Stimulated activated CD4-positive, alpha-beta T cell treated with anti-CD3 and anti-CD28 coated beads, Interleukin-12 subunit alpha, Interleukin-12 subunit beta, amount 100 ng/mL, for 24 hours (primary cell): ENCODE results near the gene GRIK2.
"Not testable (repeated sequence)": the region's sequence is repeated elsewhere in the genome, so short reads cannot be mapped to it uniquely, and the experiment has no call there.

Source experiments
- DNase-seq, 2 experiments: peaks; one replicate each; pipeline ENCODE4 v3.0.0-alpha.2; 2020; ENCODE audit warnings: low read depth in 2 of 2

Gene GRIK2

DNA sequence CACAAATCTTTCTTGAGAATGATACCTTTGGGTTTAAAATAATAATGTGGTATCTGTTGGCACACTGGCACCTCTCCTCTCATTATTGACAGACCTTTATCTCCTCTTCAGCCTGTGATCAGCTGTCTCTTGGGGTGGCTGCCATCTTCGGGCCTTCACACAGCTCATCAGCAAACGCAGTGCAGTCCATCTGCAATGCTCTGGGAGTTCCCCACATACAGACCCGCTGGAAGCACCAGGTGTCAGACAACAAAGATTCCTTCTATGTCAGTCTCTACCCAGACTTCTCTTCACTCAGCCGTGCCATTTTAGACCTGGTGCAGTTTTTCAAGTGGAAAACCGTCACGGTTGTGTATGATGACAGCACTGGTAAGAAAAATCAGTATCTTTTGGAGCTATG is 232.8 kb downstream of the GRIK2 start:
- DNase-seq: no peak

DNA sequence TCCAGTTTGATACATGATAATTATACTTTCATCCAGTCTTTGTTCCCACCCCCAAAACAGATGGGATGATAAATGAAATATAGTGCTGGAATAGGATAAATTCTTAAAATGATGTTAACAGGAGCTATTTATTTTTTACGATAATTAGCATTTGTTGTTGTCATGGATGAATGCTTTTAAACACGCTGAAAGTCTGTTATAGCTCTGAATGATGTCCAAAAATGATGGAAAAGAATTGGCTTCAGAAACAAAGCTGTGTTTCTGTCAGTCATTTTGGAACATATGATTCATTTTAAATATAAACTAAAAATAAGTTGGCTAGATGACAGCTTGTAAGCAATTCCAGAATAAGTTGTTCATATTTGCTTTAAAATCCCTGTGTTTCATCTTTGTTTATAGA is 237.4 kb downstream of the GRIK2 start:
- no peak for DNase-seq

DNA sequence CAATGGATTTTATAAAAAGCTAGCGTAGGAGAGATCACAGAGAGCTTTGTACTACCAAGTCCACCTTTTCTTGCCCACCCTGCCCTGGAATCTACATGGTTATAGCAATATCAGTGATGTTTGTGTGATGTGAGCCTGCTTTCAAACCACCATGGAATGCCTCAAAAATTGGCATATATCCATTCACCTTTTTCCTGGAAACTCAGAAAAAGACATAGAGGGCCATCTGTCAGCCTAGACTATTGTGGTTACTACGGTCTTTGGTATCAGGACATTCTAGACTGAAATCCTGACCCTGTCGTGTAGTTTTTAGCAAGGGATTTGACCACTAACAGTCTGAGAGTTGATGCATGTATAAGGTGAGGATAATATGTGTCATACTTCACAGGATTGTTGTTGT is 239.6 kb downstream of the GRIK2 start:
- DNase-seq: no peak

DNA sequence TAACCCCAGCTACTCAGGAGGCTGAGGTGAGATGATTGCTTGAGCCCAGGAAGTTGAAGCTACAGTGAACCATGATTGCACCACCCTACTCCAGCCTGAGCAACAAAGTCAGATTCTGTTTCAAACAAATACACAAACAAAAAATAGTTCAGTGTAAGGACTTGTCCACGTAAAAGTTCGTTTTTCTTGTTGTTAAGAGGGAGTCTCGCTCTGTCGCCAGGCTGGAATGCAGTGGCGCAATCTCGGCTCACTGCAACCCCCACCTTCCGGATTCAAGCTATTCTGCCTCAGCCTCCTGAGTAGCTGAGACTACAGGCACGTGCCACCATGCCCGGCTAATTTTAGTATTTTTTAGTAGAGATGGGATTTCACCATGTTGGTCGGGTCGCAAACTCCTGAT is 245.4 kb downstream of the GRIK2 start:
- DNase-seq: not testable (repeated sequence)

- DNase-seq: no peak
These were observed 246.6 kb downstream of the GRIK2 start for GRCh38 chr6:101640131-101640530.

DNA sequence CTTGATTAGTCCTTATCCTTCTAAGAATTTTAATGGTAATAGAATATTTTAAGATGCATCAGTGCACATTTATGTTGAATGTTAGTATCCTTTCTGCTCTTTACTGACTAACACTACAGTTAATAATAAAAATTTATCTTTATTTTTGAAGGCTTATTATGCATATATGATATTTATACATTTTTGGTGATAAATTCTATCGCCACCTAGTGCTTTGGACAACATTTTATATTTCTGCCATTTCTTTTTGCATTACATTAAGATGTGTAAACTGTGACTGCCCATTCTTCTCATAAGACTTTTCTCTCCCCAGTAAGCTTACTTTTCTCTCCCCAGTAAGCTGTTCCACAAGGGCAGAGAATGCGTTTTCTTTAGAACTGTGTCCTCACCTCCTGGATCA is 252.3 kb downstream of the GRIK2 start:
- DNase-seq: no peak

DNA sequence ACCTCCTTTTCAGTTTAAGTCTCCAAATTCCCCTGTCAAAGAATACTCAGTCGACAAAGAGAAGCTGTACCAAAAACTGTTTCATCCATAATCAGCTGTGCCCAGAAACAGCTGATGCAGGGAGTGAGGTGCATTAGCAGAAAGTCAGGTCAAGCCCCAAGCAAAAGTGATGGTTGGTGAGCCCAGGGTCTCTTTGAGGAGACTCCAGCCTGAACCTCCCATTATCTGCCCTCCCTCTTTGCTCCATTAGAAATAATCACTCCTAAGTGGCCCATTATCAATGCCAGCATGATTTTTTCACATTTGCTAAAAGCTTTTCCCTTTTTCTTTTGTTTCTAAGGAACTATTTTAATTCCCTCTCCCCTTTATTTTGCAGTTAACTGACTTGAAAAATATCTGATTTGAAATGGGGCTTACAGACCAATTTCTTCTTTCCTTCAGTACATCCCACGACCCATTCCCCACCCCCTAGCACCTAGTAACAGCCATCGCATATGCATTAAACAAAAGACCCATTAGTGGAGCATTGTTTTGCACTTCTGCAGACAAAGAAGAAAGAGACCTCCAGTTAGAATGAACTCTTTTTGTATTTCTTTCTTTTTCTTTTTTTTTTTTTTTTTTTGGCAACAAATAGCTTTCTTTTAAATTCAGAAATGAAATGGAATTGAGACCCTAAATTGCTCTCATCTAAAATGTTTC is 257.0 kb downstream of the GRIK2 start:
- no peak for DNase-seq

DNA sequence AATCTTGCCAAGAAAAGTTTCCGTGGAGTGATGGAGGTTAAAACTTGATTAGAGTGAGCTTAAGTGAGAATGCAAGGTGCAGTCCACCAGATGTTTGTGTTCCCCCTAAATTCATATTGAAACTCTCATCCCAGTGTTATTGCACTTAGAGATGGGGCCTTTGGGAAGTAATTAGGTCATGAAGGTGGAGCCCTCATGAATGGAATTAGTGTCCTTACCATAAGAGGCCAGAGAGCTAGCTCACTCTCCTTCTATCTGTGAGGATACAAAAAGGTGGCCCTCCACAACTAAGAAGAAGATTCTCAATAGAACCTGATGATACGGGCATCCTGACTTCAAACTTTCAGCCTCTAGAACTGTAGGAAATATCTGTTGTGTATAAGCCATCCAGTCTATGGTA is 258.6 kb downstream of the GRIK2 start:
- no peak for DNase-seq

- DNase-seq: no peak
These were observed 261.6 kb downstream of the GRIK2 start for GRCh38 chr6:101655109-101655508.

GRCh38 chr6:101662111-101662897 is 268.8 kb downstream of the GRIK2 start:
- no peak for DNase-seq

GRCh38 chr6:101663100-101663499 is 269.6 kb downstream of the GRIK2 start:
- no peak for DNase-seq

- DNase-seq: no peak
These were observed 272.7 kb downstream of the GRIK2 start for GRCh38 chr6:101666256-101666655.

- DNase-seq: no peak
These were observed 275.1 kb downstream of the GRIK2 start for GRCh38 chr6:101668496-101669030.

DNA sequence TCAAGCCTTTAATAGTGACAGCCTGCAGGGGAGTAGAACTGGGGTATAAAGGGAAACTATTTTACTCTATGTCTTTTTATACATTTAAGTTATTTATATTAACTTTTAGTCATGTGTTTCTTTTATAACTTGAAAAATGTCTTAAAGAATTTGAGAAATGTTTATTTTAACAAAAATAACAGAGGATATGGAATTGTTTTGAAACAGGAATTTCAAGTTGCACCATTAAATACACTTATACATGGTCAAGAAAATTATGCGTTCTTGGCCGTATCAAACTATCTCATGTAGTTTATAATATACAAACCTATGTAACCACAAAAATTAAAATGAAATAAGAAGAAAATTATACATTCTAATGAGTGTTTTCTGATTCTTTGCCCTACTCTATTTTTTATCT is 282.7 kb downstream of the GRIK2 start:
- no peak for DNase-seq

- no peak for DNase-seq
These were observed 289.4 kb downstream of the GRIK2 start for GRCh38 chr6:101682937-101683336.

DNA sequence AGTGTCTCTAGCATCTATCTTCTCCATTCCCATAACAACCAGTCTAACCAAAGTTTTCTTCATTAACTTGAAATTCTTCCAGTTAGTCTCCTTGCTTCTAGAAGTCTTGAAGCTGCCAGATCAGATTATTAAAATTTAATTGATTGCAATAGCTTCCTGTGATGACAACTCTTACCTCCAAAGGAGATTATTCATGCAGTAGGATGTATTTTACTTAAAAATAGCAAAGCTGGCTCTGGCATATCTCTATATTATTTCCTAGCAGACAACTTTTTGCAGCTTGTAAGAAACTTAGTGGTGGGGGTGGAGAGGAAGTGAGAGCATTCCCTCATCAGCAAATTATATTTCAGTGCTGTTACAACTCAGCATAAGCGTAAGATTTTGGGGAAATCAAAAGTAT is 290.4 kb downstream of the GRIK2 start:
- no peak for DNase-seq

DNA sequence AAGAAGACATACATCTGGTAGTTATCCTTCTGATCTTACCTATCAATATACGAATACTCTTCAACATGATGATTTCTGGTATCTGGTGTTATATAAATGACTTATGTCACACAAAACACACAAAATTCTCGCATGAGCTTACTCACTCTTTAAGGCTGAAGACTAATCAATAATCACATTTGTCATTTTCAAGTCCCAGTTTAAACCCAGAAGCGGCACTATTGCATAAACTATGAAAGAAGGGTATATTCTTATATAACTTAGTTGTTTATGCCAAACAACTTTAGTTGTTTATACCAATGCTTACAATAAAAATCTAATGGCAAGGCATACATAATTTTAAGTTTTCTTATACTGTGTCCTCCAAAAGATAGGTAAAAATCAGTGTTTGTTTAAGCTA is 293.1 kb downstream of the GRIK2 start:
- DNase-seq: no peak

DNA sequence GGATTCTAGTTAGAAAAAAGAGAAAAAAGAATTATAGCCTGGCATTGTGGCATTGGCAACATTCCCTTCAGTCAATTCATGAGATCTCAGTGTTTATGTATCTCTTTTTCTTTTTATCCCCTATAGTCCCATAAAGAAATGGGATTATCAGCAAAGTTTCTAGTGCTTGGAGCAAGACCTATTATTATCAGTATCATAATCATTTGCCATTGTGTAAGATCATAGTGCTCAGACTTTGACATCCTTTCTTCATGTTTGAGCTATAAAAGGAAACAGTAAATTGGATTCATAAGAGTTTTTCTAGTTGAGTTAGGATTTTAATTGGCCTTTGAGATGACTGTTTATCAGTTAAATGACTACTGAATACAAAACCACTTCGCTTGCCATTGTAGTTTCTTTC is 295.6 kb downstream of the GRIK2 start:
- no peak for DNase-seq

DNA sequence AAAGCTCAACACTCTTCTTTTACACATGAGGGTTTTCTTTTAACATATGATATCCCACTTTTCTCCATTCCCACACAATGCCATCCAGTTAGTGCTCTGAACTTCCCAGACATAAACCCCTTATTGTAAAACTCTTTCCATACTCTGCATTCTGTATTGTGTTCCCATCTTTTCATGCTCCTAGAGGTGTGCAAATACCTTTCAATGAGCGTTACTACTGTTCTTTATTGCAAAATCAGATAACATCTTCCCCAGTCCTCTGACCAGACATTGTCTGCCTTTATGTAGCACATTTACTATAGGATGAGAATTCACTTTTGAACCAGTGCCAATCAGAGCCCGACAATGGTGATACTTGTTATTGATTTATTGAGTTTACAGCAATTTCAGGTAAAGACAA is 296.2 kb downstream of the GRIK2 start:
- no peak for DNase-seq

DNA sequence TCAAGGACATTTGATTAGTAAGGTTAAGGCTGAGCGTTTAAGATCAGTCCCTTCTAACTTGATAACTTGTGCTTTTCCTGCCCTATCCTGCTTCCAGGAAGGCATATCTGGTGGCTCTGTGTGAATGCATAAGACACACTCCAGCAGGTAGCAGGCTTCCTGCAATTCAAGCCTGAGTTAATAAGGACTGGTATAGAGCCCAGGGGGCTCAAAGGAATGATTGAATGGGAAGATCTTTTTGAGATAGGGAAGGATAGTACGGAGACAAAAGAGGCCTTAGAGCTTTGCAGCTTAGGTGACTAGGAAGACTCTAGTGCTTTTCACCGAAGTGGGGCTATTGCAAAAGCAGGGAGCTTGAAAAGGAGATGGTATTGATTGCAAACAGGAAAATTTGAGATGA is 307.1 kb downstream of the GRIK2 start:
- DNase-seq: no peak

GRCh38 chr6:101703311-101703710 is 309.8 kb downstream of the GRIK2 start:
- no peak for DNase-seq

GRCh38 chr6:101705866-101706265 is 312.4 kb downstream of the GRIK2 start:
- DNase-seq: no peak

GRCh38 chr6:101706576-101706975 is 313.1 kb downstream of the GRIK2 start:
- DNase-seq: no peak
